Kidney glomerular epithelial cell (primary cell): ENCODE measurements around the gene PITX3.
A peak's percentile ranks its signal among the peaks of the same experiment; 100 is the strongest.
"Not testable (repeated sequence)": the region's sequence is repeated elsewhere in the genome, so short reads cannot be mapped to it uniquely, and the experiment has no call there.

Experiments used
- DNase-seq: peaks from one replicate; lab custom pipeline; 2025; lab: John Stamatoyannopoulos, UW

Gene PITX3

DNA sequence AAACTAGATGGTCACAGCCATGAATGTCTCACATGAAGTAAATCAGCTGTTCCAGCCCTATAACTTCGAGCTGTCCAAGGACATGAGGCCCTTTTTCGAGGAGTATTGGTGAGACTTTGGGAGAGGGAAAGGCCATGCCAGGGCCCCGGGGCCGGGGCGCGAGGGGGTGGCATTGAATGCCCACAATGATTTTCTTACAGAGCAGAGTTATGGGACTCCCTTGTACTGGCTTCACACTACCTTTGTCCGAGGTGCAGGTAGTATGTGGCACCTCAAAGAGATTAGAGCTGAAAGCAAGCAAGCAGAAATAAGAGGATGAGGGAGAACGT is 14.8 kb downstream of the PITX3 start:
- DNase-seq: no peak

DNA sequence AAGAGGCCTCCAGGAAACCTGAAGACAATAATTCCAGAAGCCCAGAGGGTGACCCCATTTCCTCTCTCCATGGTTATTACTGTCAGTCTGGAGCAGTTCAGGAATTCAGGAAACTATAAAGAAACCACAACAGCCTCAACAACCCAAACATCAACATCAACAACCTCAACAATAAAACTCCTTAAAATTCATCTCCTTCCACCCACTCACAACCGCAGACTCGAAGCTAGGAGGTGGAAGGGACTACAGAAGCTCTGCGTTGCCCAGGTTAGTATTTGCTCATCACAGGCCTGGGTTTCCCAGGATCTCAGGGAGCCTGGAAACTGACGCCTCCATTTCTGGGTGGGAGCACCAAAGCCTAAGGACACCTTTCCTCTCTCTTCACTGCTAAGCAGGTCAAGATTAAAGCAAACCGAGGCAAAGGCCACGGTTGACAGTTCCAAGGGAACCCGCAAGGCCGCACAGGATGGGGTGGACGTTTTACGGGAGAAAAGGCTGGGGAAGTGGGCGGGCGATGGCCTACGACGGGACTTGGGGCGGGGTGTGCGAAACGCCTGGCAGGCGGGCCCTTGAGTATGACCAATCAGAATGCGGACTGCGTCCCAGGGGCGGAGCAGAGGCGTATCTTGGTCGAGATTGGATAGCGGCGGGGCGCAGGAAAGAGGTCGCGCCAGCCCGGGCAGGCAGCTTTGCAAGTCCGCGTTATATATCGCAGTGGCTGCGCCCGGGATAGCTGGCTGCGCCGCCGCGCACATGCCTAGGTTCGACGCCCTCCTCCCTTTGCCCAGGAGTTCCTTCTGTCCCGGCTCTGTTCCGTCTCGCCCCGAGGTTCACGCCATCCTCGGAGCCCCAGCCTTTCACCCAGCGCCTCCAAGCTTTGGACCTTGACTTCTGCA is 15.4 kb downstream of the PITX3 start, which contains the start of gene ELOVL3:
ELOVL3 (plus strand) TSS at position 654 of the 896 bp plus-strand sequence. CDS start 250 bp downstream, outside the sequence.
- DNase-seq: peak; percentile 85

DNA sequence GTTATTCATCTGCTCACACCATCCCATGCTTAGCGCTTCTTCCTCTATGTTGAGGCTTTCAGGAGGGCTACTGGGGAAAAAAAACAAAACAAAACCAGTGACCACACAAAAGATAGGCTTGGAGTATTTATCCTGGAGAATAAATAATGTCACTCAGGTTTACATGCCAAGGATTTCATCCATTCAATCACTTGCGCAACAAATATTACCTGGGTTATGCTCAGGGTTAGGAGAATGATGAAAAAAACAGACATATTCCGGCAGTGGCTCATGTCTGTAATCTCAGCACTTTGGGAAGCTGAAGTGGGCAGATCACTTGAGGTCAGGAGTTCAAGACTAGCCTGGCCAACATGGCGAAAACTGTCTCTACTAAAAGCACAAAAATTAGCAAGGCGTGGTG is 18.5 kb downstream of the PITX3 start:
- DNase-seq: no peak

DNA sequence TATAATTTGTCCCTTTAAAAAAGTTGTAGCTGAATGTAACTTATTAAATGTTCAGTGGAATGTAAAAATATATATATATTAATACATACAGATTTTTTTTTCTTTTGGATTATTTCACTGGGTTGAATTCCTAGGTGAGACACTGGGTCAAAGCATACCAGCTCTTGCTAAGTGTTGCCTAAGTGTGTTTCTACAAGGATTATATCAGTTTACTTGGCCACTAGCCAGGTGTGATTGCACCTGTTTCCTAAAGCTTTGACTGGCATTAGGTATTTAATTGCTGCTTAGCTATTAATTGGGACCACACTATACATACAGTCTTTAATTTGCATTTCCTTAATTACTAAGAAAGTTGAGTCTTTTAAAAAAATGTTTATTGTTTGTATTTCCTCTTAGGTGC is 20.7 kb downstream of the PITX3 start:
- no peak for DNase-seq

DNA sequence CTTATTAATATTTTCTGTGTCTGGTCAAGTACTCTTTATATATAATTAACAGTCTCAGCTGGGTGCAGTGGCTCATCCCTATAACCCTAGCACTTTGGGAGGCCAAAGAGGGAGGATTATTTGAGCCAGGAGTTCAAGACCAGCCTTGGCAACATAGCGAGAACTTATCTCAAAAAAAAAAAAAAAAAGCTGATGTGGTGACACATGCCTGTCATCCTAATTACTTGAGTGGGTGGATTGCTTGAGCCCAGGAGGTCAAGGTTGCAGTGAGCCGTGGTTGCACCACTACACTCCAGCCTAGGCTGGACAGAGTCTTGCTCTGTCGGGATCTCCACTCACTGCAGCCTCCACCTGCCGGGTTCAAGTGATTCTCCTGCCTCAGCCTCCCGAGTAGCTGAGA is 21.9 kb downstream of the PITX3 start:
- no peak for DNase-seq

DNA sequence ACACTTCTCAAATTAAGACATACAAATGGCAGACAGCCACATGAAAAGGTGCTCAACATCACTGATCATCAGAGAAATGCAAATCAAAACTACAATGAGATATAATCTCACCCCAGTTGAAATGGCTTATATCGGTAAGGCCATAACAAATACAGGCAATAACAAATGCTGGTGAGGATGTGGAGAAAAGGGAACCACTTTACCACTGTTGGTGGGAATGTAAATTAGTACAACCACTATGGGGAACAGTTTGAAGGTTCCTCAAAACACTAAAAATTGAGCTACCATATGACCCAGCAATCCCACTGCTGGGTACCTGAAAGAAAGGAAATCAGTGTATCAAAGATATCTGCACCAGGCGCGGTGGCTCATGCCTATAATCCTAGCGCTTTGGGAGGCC is 27.7 kb downstream of the PITX3 start:
- DNase-seq: not testable (repeated sequence)

DNA sequence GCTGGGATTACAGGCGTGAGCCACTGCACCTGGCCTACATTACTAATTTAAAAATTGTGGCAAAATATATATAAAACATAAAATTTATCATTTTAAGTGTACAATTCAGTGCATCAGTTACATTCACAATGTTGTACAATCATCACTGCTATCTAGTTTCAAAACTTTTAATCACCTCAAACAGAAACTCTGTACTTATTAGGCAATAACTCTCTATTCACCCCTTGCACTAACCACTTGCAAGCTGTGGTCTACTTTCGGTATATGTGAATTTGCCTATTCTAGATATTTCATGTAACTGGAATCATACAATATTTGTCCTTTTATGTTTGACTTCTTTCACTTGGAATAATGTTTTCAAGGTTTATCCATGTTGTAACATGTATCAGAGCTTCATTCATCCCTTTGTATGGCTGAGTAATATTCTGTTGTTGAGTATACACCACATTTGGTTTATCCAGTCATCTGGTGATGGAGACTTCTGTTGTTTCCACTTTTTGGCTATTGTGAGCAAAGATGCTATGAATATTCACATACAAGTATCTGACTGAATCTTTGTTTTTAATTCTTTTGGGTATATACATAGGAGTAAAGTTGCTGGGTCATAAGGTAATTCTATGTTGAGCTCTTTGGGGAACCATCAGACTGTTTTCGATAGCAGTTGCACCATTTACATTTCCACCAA is 29.6 kb downstream of the PITX3 start:
- no peak for DNase-seq

DNA sequence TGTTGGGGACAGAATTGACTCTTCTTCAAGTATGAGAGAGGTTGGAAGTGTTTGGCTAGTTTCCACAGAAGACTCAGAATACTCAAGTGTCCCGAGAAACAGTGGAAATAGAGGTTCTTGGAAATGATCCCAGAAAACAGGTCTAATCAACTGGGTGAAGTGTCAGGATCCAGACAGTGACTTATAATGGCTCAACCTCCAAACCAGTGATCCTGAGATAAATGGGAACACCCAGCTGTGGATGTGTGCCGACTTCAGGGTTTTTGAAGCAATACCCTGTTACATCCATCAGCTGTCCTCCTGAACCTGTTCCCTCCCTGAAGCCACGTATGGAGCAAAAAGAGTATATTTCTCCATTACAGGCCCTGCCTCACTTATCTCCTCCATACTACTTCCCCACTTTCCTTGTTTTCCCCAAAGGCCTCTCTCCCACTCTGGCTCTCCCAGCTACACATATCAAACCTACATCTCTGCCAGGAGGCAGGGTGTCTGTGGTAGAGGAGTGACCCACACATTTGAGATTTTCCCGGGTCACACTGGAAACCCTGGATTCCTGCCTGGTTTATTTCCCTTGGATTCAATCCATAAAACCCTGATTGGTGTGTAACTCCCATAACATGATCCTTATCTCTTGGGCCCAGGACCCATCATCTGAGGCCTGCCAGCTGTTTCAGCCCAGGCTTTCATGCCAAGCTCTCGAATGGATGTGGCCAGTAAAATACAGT is 32.8 kb downstream of the PITX3 start:
- DNase-seq: no peak

DNA sequence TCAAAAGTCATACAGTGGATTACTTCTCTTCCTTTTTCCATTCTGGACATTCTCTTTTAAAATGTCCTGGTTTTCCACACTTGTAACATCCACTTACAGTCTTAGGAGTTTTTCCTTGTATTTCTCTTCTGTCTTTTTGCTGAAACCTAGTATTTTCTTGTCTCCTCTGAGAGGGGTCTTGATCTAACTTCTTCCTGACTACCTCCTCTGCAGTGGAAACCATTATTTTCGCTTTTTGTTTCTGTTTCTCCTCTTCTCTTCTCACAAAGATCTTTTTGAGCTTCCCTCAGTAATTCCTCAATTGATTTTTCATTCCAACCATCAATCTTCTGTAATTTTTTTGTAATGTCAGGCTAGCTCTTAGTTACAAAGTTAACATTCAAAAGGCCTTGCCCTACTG is 38.9 kb downstream of the PITX3 start:
- DNase-seq: no peak

DNA sequence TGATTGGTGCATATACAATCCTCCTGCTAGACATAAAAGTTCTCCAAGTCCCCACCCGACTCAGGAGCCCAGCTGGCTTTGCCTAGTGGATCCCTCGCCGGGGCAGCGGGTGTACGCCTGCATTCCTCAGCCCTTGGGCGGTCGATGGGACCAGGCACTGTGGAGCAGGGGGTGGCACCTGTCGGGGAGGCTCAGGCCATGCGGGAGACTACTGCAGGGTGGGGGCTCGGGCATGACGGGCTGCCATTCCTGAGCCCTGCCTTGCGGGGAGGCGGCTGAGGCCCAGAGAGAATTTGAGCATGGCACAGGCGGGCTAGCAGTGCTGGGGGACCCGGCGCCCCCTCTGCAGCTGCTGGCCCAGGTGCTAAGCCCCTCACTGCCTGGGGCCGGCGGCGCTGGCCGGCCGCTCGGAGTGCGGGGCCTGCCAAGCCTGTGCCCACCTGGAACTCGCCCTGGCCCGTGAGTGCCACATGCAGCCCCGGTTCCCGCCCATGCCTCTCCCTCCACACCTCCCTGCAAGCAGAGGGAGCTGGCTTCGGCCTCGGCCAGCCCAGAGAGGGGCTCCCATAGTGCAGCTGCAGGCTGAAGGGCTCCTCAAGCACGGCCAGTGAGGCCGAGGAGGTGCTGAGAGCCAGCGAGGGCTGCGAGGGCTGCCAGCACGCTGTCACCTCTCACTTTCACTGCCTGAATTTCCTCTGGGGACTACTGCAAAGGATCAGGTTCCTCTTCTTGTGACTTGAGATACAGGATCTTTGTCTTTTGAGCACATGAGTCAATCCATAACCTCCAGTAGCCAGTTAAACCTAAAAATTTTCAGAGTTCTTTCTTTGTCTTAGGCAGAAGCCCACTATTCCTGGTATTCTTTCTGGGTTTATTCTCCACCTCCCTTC is 40.3 kb downstream of the PITX3 start:
- no peak for DNase-seq

DNA sequence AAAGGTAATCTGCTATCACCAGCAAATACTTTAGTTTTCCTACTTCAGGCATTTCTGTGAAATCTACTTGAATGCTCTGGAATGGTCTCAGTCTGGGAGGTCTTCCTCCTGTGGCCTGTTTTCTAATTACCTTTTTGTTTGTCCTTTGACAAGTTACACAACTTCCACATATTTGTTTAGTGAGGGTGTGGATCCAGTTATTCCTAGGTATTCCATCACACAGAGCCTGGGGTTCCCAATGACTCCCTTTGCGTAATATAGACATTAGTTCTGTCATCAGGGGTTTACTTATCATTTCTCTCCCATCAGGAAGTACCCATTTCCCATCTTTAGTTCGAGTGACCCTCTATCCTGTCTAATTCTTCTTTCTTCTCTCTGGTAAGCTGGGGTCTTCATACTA is 43.3 kb downstream of the PITX3 start:
- no peak for DNase-seq

DNA sequence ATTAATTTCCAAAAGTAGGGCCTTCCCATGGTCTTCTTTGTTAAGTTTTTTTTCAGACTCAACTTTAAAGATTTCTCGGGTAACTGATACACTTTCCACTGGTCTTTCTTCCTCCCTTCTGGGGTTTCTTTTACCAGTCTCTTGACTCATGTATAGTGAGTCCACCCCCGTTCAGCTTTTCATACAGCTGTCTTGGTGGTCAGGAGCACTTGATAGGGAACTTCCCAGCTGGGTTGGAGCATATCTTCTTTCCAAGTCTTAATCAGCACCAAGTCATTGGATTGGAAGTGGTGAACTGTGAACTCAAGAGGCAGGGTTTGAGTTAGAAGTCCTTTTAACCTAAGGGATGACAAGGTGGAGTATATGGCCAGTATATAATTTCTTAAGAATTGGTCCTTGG is 44.4 kb downstream of the PITX3 start:
- no peak for DNase-seq

DNA sequence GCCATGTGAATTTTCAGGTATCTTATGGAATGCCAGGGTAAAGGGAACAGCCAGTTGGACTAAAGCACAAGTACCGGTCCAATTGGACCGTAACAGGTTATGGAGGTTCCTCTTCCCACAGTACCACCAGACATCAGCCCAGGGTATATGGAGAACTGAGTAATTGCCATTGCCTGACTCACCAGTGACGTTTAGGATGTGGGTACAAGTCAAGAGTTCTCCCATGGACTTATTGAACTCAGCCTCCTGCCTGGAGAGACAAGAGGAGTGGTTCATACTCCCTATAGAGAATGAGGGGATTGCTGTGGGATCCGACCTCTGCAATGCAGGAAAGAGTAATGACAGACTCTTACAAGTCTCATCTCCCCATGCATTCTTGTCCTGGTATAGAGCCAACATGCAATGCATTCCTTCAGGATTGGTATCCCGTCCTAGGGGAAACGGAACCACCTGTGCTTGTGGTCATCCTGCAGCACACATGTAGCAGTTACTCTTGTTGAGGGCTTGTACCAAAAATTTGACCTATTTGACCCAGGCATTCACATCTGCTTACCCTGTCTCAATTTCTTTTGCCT is 45.9 kb downstream of the PITX3 start:
- DNase-seq: no peak

DNA sequence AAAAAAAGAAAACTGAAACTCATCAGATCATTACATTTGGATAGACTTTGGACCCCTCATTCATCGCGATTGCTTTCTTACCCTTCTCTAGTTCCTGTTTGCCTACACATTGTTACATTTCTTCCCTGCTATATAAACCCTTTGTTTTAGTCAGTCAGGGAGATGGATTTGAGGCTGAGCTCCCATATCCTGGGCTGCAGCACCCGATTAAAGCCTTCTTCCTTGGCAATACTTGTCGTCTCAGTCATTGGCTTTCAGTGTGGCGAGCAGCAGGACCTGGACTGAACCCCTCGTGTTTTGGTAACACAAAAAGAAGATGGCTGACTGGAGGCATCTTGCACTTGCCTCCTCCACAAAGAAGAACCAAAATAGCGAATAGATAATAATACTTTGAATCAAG is 49.4 kb downstream of the PITX3 start:
- DNase-seq: no peak

DNA sequence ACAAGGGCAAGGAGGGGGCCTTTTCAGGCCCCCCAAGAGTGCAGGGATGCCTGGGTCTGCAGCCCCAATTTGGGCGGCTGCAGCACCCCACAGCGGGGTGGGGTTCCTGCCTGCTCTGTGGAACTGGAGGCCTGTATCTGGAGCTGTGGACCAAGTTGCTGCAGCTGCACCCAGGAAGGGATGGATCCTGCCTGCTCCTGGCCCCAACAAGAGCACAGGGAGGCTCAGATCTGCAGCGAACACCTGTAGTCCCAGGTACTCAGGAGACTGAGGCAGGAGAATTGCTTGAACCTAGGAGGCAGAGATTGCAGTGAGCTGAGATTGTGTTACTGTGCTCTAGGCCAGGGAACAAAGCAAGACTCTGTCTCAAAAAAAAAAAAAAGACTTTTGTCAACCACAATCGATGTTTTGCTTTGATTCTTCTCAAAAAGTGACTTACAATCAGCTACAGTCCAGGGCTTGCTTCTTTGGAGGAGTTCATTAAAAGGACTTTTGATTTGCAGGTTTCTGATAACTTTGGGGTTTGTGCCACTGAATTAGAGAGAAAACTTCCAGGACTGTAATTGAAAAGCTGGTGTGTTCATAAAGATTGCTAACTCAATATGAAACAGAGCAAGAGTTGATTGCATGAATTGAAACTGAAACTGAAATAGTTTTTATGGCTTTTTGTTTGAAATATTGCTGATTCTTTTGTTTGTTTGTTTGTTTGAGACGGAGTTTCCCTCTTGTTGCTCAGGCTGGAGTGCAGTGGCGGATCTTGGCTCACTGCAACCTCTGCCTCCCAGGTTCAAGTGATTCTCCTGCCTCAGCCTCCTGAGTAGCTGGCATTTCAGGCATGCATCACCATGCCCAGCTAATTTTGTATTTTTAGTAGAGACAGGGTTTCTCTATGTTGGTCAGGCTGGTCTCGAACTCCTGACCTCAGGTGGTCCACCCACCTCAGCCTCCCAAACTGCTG is 52.1 kb downstream of the PITX3 start:
- DNase-seq: not testable (repeated sequence)

DNA sequence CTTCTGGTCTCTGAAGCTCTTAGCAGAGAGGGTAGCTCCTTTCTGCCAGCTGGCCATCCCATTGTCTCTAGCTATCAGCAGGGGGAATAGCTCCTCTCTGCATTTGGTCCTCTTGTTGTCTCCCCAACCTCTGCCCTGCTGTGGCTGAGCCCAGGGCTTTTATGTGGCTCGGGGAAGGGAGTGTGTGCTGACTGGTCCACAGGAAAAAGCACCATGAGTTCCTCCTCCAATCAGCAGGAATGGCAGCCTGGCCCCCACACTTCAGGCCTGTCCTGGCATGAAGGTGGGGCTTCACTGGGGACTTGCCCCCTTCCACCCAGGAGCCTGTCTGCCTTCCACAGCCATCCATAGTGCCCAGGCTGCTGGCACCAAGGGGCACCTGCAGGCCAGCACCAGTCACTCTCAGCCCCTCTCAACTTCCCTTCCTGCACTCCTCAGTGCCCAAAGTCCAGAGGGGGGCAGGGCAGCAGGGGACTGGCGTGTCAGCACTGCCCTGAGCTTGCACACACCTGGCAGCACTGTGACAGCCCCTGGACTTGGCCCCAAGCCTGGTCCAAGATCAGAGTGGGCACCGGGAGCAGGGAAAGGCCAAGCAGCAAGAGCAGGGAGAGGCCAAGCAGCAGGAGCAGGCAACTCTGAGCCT is 52.9 kb downstream of the PITX3 start:
- DNase-seq: no peak

DNA sequence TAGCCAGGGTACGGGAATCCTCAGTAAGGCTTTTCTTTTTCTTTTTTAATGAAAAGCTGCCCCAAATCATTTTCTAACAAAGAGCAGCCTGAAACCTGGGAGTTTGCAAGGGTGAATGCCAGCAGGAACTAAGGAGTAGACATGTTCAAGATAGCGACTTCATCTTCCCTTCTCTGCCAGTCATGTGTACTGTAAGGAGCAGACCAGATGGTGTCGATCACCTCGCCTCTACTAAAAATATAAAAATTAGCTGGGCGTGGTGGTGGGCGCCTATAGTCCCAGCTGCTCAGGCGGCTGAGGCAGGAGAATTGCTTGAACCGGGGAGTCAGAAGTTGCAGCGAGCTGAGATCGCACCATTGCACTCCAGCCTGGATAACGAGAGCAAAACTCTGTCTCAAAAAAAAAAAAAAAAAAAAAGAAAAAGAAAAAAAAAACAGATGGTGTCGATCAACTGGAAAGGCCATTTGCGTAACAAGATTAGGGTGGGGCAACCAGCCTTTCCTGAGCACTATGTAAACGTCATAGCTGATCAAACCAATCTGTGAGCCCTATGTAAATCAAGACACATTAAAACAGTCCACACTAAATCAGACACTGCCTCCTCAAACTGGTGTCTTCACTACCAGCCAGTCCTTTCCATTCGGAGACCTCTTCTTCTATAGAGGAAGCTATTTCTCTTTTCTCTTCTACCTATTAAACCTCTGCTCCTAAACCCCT is 55.3 kb downstream of the PITX3 start:
- no peak for DNase-seq

DNA sequence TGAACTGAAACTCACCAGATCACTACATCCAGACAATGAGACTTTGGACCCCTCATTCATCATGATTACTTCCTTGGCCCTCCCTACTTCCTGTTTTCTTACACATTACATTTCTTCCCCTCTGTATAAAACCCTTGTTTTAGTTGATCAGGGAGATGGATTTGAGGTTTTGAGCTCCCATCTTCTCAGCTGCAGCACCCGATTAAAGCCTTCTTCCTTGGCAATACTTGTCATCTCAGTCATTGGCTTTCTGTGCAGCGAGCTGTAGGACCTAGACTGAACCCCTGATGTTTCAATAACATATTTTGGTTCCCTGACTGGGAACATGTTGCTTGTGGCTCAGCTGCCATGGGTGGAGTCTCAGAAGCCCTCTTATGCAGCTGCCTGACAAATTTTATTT is 56.0 kb downstream of the PITX3 start:
- no peak for DNase-seq

DNA sequence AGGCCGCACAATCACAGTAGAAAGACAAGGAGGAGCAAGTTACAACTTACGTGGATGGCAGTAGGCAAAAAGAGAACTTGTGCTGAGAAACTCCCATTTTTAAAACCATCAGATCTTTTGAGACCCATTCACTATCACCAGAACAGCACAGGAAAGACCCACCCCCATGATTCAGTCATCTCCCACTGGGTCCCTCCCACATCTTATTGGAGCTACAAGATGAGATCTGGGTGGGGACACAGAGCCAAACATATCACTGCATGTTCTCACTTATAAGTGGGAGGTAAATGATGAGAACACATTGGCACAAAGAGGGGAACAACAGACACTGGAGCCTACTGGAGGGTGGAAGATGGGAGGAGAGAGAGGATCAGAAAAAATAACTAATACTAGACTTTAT is 56.7 kb downstream of the PITX3 start:
- DNase-seq: no peak
